HG03025 (cell line): ENCODE measurements around the gene ERMARD.

Experiments
- ATAC-seq: cut with Tn5 transposase; IDR thresholded peaks from one replicate; pipeline ENCODE4 v1.9.1; 2021; ENCODE audit warnings: mild to moderate bottlenecking, moderate library complexity; ENCODE audit not compliant: unreplicated experiment, low FRiP score

ERMARD gene

GRCh38 chr6:169816975-169817374, 65.6 kb downstream of the ERMARD start:
- ATAC-seq = no peak

- ATAC-seq = no peak
Observed at GRCh38 chr6:169820358-169820757, 68.9 kb downstream of the ERMARD start.

DNA sequence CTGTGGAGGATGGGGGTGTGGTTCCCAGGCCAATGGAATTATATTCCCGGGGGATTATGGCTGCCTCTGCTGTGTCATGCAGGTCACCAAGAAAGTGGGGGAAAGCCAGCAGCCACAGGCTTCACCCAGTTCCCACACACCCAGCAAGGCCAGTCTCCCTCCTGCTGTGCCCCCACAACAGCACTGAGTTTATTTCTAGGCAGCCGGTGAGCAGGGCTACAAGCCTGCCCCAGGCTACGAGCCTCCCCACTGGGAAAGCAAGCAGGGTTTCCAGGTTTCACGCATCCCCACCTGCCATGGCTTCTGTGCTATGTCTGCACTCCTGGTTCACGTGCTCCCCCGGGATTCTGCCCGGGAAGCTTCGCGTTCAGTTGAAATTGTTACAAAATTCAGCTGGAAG, 72.6 kb downstream of the ERMARD start:
- no peak for ATAC-seq

DNA sequence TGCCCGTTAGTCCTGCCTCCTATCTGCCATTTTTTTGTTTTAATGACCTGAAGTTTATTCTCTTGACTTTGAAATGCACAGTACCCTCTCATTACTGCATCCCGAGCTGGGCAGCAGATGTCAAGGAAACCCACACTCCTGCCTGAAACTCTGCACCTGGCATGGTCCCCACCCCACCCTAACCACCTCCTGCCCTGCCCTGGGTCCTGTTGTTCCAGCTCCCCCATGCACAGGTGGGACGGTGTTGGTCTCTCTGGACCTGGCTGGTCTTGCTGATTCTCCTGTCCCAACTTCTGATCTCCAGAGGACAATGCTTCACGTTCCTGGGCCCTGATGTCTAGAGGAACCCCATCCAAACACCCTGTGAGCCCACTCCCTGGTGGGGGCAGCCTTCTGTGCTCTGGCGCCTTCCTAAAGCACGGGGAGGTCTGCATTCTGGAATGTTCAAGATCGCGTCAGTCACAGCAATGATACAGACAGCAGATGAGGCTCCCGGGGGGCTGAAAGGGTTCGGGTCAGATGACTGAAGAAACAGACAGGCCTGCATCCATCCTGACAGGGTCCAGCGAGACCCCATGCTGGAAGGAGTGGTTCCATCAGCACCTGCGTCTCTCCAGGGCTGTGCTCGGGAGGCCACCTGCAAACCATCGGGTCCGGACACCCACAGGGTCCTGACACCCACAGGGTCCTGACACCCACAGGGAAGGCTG, 73.6 kb downstream of the ERMARD start:
- no peak for ATAC-seq

DNA sequence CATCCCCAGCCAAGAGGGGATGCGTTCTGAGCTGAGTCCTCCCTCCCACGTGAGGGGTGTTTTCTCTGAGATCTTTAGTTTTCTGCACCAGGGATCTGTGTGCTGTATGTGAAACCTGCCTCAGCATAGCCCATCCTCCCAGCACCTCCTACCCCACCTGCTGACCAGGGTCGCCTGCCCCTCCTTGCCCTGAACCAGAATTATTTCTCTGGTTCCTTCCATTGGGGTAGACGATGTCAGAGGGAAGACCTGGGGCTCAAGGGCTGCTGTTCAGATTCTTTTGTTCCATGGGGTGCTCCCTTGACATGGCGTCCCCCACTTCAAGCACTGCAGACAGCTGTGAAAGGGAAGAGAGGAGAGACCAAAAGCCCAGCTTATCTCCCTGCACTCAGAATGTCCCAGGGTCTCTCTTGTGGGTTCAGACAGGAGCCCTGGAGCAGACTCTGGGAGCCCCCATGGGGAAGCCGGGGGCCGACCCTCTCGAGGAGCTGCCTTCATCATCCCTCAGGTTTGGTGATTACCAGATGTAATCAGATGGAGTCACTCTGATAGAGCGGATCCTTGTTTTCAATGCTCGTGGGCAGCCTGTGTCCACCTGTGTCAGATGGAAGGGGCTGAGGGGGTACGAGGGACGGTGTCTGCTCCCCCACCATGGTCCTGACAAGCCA, 74.3 kb downstream of the ERMARD start:
- ATAC-seq = no peak

GRCh38 chr6:169826697-169827096, 75.3 kb downstream of the ERMARD start:
- ATAC-seq = no peak

DNA sequence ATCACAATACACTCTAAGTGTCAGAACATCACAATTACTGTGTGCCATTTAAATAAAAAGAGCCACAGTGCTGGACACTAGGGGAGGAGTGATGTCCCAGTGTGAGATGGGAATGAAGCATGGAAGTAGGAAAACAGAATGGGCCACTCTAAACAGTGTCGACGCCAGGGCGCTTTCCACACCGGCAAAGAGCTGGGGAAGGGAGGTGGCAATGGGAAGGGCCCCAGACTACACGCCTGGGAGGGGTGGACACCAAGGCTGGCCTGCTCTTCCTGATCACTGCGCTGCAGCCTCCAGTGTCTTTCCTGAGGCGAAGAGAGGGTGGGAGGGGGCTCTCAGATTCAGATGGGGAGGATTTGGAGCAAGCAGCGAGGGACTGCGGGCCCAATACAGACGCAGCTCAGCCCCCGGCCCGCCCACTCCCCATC, 75.9 kb downstream of the ERMARD start:
- ATAC-seq = no peak

DNA sequence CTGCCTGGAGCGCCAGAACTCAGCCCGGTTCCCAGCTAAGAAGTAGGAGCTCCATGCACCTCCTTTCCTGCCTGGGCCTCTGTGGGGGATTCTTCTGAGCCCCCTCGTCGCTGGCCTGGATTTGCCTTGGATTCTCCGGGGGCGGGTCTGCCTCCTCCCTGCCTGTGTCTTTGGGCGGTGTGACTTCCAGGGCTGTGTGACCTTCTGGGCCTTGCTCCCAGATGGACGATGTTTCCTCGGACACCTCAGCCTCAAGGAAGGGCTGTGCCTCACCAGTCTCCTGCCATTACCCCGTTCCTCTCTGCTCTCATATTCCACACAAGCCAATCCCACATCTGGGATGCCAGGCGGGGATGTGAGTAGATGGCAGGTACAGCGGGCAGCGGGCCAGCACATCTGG, 76.8 kb downstream of the ERMARD start:
- no peak for ATAC-seq

GRCh38 chr6:169829786-169830185, 78.4 kb downstream of the ERMARD start:
- ATAC-seq = no peak

- no peak for ATAC-seq
Observed at GRCh38 chr6:169830876-169831275, 79.5 kb downstream of the ERMARD start.
